Stimulated activated effector memory CD8-positive, alpha-beta T cell treated with anti-CD3 and anti-CD28 coated beads, Interleukin-12 subunit alpha, Interleukin-12 subunit beta, amount 100 ng/mL, for 72 hours (primary cell): ENCODE data around the gene PEA15.

ENCODE experiments used
- ATAC-seq: fragments of 150-1000 bp; cut with Tn5 transposase; 2 replicates; pipeline ENCODE4 v1.10.0; 2021
- DNase-seq, 2 donors: peaks; one replicate each; pipeline ENCODE4 v3.0.0; 2021 to 2022; ENCODE audit warnings: low spot score in 2 of 2
- H3K27ac Mint-ChIP-seq: one replicate; pipeline ENCODE4 v1.8.0; 2022; ENCODE audit warnings: mild to moderate bottlenecking, mixed read lengths
- H3K36me3 Mint-ChIP-seq: one replicate; pipeline ENCODE4 v1.8.0; 2022; ENCODE audit warnings: mild to moderate bottlenecking, mixed read lengths
- H3K4me1 Mint-ChIP-seq: one replicate; pipeline ENCODE4 v1.8.0; 2022; ENCODE audit warnings: mixed read lengths
- H3K4me3 Mint-ChIP-seq: one replicate; pipeline ENCODE4 v1.8.0; 2022; ENCODE audit warnings: mild to moderate bottlenecking, mixed read lengths
- H3K9me3 Mint-ChIP-seq: one replicate; pipeline ENCODE4 v1.8.0; 2022; ENCODE audit warnings: mixed read lengths

The PEA15 gene

GRCh38 chr1:160232911-160233310, 27.7 kb downstream of the PEA15 start:
- Mint-ChIP-seq H3K4me1 (peaks cover 13% of the 10 kb centered on the region), H3K27ac (peak overlapping the region; percentile 56), H3K9me3 (no peaks in the 10 kb centered on the region), H3K4me3 (no peak overlapping the region), H3K36me3 (no peaks in the 10 kb centered on the region)
- DNase-seq (no peak), ATAC-seq (no peak)

- Mint-ChIP-seq H3K36me3 (no peaks in the 10 kb centered on the region), H3K4me3 (no peak overlapping the region), H3K9me3 (no peaks in the 10 kb centered on the region), H3K27ac (peak overlapping the region; percentile 6), H3K4me1 (peaks cover 24% of the 10 kb centered on the region)
- DNase-seq (no peak), ATAC-seq (no peak)
These were observed 31.6 kb downstream of the PEA15 start for GRCh38 chr1:160236806-160237205.

- H3K36me3 Mint-ChIP-seq: no peaks in the 10 kb centered on the region
- no peak overlapping the region for H3K4me3 Mint-ChIP-seq
- H3K27ac Mint-ChIP-seq: peak overlapping the region; percentile 6
- H3K9me3 Mint-ChIP-seq: no peaks in the 10 kb centered on the region
- H3K4me1 Mint-ChIP-seq: peaks cover 24% of the 10 kb centered on the region
- no peak for ATAC-seq
- no peak for DNase-seq
These were observed 32.4 kb downstream of the PEA15 start for GRCh38 chr1:160237558-160237957.

GRCh38 chr1:160238408-160238807, 33.2 kb downstream of the PEA15 start:
- no peaks in the 10 kb centered on the region for H3K9me3 Mint-ChIP-seq
- H3K4me3 Mint-ChIP-seq: no peak overlapping the region
- peaks cover 27% of the 10 kb centered on the region for H3K4me1 Mint-ChIP-seq
- no peaks in the 10 kb centered on the region for H3K36me3 Mint-ChIP-seq
- DNase-seq (no peak), ATAC-seq (no peak)
- no peak overlapping the region for H3K27ac Mint-ChIP-seq

GRCh38 chr1:160239582-160240299, 34.6 kb downstream of the PEA15 start:
- DNase-seq (no peak), ATAC-seq (no peak)
- Mint-ChIP-seq H3K4me3 (no peak overlapping the region), H3K9me3 (no peaks in the 10 kb centered on the region), H3K36me3 (no peaks in the 10 kb centered on the region), H3K4me1 (peaks cover 15% of the 10 kb centered on the region), H3K27ac (no peak overlapping the region)

- Mint-ChIP-seq H3K27ac (peak overlapping the region; percentile 33), H3K4me1 (peaks cover 10% of the 10 kb centered on the region), H3K4me3 (no peak overlapping the region), H3K9me3 (no peaks in the 10 kb centered on the region), H3K36me3 (peaks cover 22% of the 10 kb centered on the region)
- DNase-seq (no peak), ATAC-seq (no peak)
These were observed 38.6 kb downstream of the PEA15 start for GRCh38 chr1:160243767-160244166.

GRCh38 chr1:160244209-160244608, 39.0 kb downstream of the PEA15 start:
- no peak overlapping the region for H3K4me3 Mint-ChIP-seq
- H3K36me3 Mint-ChIP-seq: peaks cover 22% of the 10 kb centered on the region
- no peak overlapping the region for H3K27ac Mint-ChIP-seq
- H3K4me1 Mint-ChIP-seq: peaks cover 10% of the 10 kb centered on the region
- H3K9me3 Mint-ChIP-seq: no peaks in the 10 kb centered on the region
- no peak for ATAC-seq
- no peak for DNase-seq

- peaks cover 30% of the 10 kb centered on the region for H3K36me3 Mint-ChIP-seq
- ATAC-seq (no peak), DNase-seq (no peak)
- no peaks in the 10 kb centered on the region for H3K9me3 Mint-ChIP-seq
- H3K4me1 Mint-ChIP-seq: peaks cover 4% of the 10 kb centered on the region
- H3K27ac Mint-ChIP-seq: peak overlapping the region; percentile 1
- H3K4me3 Mint-ChIP-seq: no peak overlapping the region
These were observed 40.2 kb downstream of the PEA15 start for GRCh38 chr1:160245434-160245833.

- Mint-ChIP-seq H3K9me3 (no peaks in the 10 kb centered on the region), H3K36me3 (peaks cover 44% of the 10 kb centered on the region), H3K4me3 (no peak overlapping the region), H3K4me1 (peaks cover 8% of the 10 kb centered on the region), H3K27ac (no peak overlapping the region)
- DNase-seq (no peak), ATAC-seq (no peak)
These were observed 41.9 kb downstream of the PEA15 start for GRCh38 chr1:160247053-160247452.

- DNase-seq (no peak), ATAC-seq (no peak)
- H3K27ac Mint-ChIP-seq: peak overlapping the region; percentile 4
- no peak overlapping the region for H3K4me3 Mint-ChIP-seq
- peaks cover 83% of the 10 kb centered on the region for H3K36me3 Mint-ChIP-seq
- H3K9me3 Mint-ChIP-seq: no peaks in the 10 kb centered on the region
- peaks cover 10% of the 10 kb centered on the region for H3K4me1 Mint-ChIP-seq
These were observed 45.8 kb downstream of the PEA15 start for GRCh38 chr1:160251011-160251410.

GRCh38 chr1:160251687-160252526, 46.7 kb downstream of the PEA15 start:
- DNase-seq: no peak
- H3K36me3 Mint-ChIP-seq: peaks cover 86% of the 10 kb centered on the region
- ATAC-seq: peak; percentile 89
- peaks cover 10% of the 10 kb centered on the region for H3K4me1 Mint-ChIP-seq
- no peaks in the 10 kb centered on the region for H3K9me3 Mint-ChIP-seq
- no peak overlapping the region for H3K4me3 Mint-ChIP-seq
- peak overlapping the region; percentile 4 for H3K27ac Mint-ChIP-seq

- peaks cover 30% of the 10 kb centered on the region for H3K4me1 Mint-ChIP-seq
- H3K27ac Mint-ChIP-seq: no peak overlapping the region
- no peak overlapping the region for H3K4me3 Mint-ChIP-seq
- ATAC-seq (no peak), DNase-seq (no peak)
- no peaks in the 10 kb centered on the region for H3K9me3 Mint-ChIP-seq
- peaks cover 92% of the 10 kb centered on the region for H3K36me3 Mint-ChIP-seq
These were observed 50.7 kb downstream of the PEA15 start for GRCh38 chr1:160255781-160256300.

- H3K27ac Mint-ChIP-seq: no peak overlapping the region
- no peaks in the 10 kb centered on the region for H3K9me3 Mint-ChIP-seq
- DNase-seq (no peak), ATAC-seq (peak; percentile 35)
- H3K36me3 Mint-ChIP-seq: peaks cover 92% of the 10 kb centered on the region
- H3K4me3 Mint-ChIP-seq: no peak overlapping the region
- peaks cover 32% of the 10 kb centered on the region for H3K4me1 Mint-ChIP-seq
These were observed 51.3 kb downstream of the PEA15 start for GRCh38 chr1:160256396-160257046.

- H3K9me3 Mint-ChIP-seq: no peaks in the 10 kb centered on the region
- ATAC-seq: no peak
- H3K27ac Mint-ChIP-seq: no peak overlapping the region
- H3K4me1 Mint-ChIP-seq: peaks cover 24% of the 10 kb centered on the region
- H3K36me3 Mint-ChIP-seq: peaks cover 92% of the 10 kb centered on the region
- no peak for DNase-seq
- no peak overlapping the region for H3K4me3 Mint-ChIP-seq
These were observed 52.3 kb downstream of the PEA15 start for GRCh38 chr1:160257411-160258015.

GRCh38 chr1:160258177-160258798, 53.1 kb downstream of the PEA15 start:
- Mint-ChIP-seq H3K36me3 (peaks cover 92% of the 10 kb centered on the region), H3K4me3 (no peak overlapping the region), H3K4me1 (peaks cover 26% of the 10 kb centered on the region), H3K9me3 (no peaks in the 10 kb centered on the region), H3K27ac (no peak overlapping the region)
- no peak for ATAC-seq
- no peak for DNase-seq
